SK-N-SH treated with all-trans-retinoic acid at 6 μM for 48 hours (cell line): ENCODE results near the gene DGKI.

Experiments
- ATAC-seq: fragments of 200-7000 bp; cut with Tn5 transposase; 3 replicates; pipeline ENCODE4 v1.9.1; 2020; ENCODE audit warnings: mild to moderate bottlenecking, moderate library complexity
- BACH2 ChIP-seq: fragments of 250-450 bp; sonication (Bioruptor Pico); IDR thresholded peaks from 2 replicates; pipeline ENCODE4 v1.9.0; 2021; ENCODE audit warnings: mild to moderate bottlenecking, borderline replicate concordance
- ESRRG ChIP-seq: fragments of 250-450 bp; sonication (Bioruptor Pico); IDR thresholded peaks from 2 replicates; pipeline ENCODE4 v1.6.1; 2021; ENCODE audit warnings: mild to moderate bottlenecking
- GLIS3 ChIP-seq: fragments of 250-450 bp; sonication (Bioruptor Pico); IDR thresholded peaks from 2 replicates; pipeline ENCODE4 v1.5.0; 2020; ENCODE audit warnings: mild to moderate bottlenecking, moderate library complexity
- ISL1 ChIP-seq: fragments of 250-450 bp; sonication (Bioruptor Pico); IDR thresholded peaks from 2 replicates; pipeline ENCODE4 v2.1.2; 2022; ENCODE audit warnings: mild to moderate bottlenecking, moderate library complexity
- PATZ1 ChIP-seq: fragments of 250-450 bp; sonication (Bioruptor Pico); IDR thresholded peaks from 2 replicates; pipeline ENCODE4 v1.8.0; 2020; ENCODE audit warnings: mild to moderate bottlenecking, moderate library complexity, borderline replicate concordance
- POU6F1 ChIP-seq: fragments of 250-450 bp; sonication (Bioruptor Pico); IDR thresholded peaks from 2 replicates; pipeline ENCODE4 v1.8.0; 2021; ENCODE audit warnings: low read depth, mild to moderate bottlenecking, moderate library complexity, borderline replicate concordance
- PPARA ChIP-seq: fragments of 250-450 bp; sonication (Bioruptor Pico); IDR thresholded peaks from 2 replicates; pipeline ENCODE4 v1.5.0; 2020; ENCODE audit warnings: mild to moderate bottlenecking, borderline replicate concordance
- TOX ChIP-seq: fragments of 250-450 bp; sonication (Bioruptor Pico); IDR thresholded peaks from 2 replicates; pipeline ENCODE4 v1.8.0; 2021; ENCODE audit warnings: mild to moderate bottlenecking, moderate library complexity, borderline replicate concordance
- TSHZ2 ChIP-seq: fragments of 250-450 bp; sonication (Bioruptor Pico); IDR thresholded peaks from 2 replicates; pipeline ENCODE4 v1.5.0; 2020; ENCODE audit warnings: mild to moderate bottlenecking, moderate library complexity
- ZFP3 ChIP-seq: fragments of 250-450 bp; sonication (Bioruptor Pico); IDR thresholded peaks from 2 replicates; pipeline ENCODE4 v1.5.0; 2020; ENCODE audit warnings: mild to moderate bottlenecking, moderate library complexity
- ZFP30 ChIP-seq: fragments of 450-650 bp; formaldehyde crosslinking; IDR thresholded peaks from 2 replicates; pipeline ENCODE4 v1.5.0; 2022; ENCODE audit warnings: mild to moderate bottlenecking, moderate library complexity
- ZNF565 ChIP-seq: fragments of 450-650 bp; formaldehyde crosslinking; conservative IDR thresholded peaks from 2 replicates; pipeline ENCODE4 v1.5.0; 2020; ENCODE audit warnings: low read depth, mild to moderate bottlenecking, moderate library complexity
- ZNF70 ChIP-seq: fragments of 450-650 bp; formaldehyde crosslinking; IDR thresholded peaks from 2 replicates; pipeline ENCODE4 v1.5.0; 2020; ENCODE audit warnings: mild to moderate bottlenecking, moderate library complexity
- ZNF8 ChIP-seq: fragments of 450-650 bp; formaldehyde crosslinking; IDR thresholded peaks from 2 replicates; pipeline ENCODE4 v1.5.0; 2020; ENCODE audit warnings: mild to moderate bottlenecking, moderate library complexity
- TF ChIP-seq, protein P1 (sequence below): fragments of 250-450 bp; sonication (Bioruptor Pico); IDR thresholded peaks from 2 replicates; pipeline ENCODE4 v1.5.1; 2021; ENCODE audit warnings: mild to moderate bottlenecking, moderate library complexity

The DGKI gene

DNA sequence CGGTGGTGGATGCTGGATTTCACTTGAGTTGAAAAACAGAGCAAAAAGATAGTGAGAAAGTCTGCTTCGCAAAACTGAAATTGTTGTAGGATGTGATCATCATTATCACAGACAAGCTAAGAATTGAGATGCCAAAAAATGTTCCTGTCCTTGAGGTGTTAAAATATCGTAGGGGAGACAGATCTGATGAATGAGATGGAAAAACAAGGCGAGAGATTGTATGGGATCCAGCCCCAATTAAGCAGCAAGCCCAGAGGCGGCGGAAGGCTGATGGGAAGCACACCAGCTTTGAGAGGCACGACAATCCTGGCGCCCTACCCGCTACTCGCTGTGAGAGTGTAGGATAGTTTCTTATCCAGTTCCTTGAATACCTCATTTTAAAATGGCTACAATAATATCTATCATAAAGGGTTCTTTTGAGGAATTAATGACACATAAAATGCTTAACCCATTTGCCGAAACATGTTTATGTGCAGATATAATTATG, 372.2 kb downstream of the DGKI start (continued):
- TF ChIP-seq PATZ1: no peak
- no peak for TF ChIP-seq ESRRG (CRISPR knock-in tag)

DNA sequence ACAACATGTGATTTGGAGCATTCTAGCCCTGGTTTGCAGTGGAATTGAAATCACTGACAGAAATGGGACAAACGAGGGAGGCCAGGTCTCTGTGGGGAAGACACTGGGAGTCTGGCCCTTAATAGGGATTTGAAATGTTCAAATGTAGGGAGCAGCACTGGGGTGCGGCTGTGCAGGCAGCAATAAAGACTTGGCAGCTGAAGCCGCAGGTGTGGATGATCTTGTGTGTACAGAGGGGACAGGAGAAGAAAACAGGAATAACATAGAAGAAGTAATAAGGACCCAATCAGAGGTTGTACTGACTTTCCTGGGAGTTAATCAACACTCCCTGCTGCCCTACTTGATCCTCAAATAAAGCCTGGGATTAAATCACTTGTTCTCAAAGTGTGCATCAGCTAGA, 375.6 kb downstream of the DGKI start:
- no peak for TF ChIP-seq GLIS3 (CRISPR knock-in tag)
- TF ChIP-seq TOX: no peak
- TF ChIP-seq, protein P1, sequence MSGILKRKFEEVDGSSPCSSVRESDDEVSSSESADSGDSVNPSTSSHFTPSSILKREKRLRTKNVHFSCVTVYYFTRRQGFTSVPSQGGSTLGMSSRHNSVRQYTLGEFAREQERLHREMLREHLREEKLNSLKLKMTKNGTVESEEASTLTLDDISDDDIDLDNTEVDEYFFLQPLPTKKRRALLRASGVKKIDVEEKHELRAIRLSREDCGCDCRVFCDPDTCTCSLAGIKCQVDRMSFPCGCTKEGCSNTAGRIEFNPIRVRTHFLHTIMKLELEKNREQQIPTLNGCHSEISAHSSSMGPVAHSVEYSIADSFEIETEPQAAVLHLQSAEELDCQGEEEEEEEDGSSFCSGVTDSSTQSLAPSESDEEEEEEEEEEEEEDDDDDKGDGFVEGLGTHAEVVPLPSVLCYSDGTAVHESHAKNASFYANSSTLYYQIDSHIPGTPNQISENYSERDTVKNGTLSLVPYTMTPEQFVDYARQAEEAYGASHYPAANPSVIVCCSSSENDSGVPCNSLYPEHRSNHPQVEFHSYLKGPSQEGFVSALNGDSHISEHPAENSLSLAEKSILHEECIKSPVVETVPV: no peak
- TF ChIP-seq PPARA: no peak
- TF ChIP-seq BACH2 (CRISPR knock-in tag): no peak
- TF ChIP-seq ZNF8: no peak
- TF ChIP-seq ZNF70 (CRISPR knock-in tag): no peak
- no peak for TF ChIP-seq ZFP3 (CRISPR knock-in tag)
- no peak for TF ChIP-seq POU6F1 (CRISPR knock-in tag)
- no peak for TF ChIP-seq ESRRG (CRISPR knock-in tag)
- TF ChIP-seq ZNF565 (CRISPR knock-in tag): no peak
- TF ChIP-seq PATZ1: no peak
- TF ChIP-seq ISL1: no peak
- TF ChIP-seq TSHZ2 (CRISPR knock-in tag): no peak
- no peak for TF ChIP-seq ZFP30 (CRISPR knock-in tag)
- no peak for ATAC-seq

DNA sequence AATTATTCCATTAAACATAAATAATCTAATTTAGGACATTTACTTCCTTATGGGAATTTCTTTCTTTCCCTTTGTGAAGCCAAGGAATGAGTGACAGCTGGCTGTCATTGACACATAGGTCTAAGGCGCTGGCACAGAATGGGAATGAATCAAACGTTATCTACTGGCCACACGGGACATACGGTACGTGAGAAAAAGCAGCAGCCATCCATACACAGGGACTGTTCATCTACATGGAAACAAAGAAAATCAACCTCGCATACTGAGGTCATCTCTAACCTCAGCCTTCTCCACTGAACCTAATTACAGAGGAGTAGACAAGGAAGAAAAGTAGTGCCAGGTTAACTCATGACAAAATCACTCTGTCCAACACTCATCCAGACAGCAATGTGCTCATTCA, 376.9 kb downstream of the DGKI start:
- ATAC-seq: no peak
- TF ChIP-seq PATZ1 (no peak), POU6F1 (CRISPR knock-in tag) (no peak), ZNF565 (CRISPR knock-in tag) (no peak), TOX (no peak)
